BE2C (cell line): Measurements from ENCODE around the gene DDIT4L. TPM values are rescaled to one million over a fixed set of nuclear protein-coding genes. Genes with fewer than 3 reads are reported as not detected.

Experiments
- DNase-seq: peaks from one replicate; pipeline ENCODE4 v3.0.0-alpha.2; 2020
- H3K27me3 ChIP-seq: fragments of 250-450 bp; sonication (Bioruptor Pico); 2 replicates; pipeline ENCODE4 v1.5.1; 2020; ENCODE audit warnings: mild to moderate bottlenecking
- H3K36me3 ChIP-seq: fragments of 250-450 bp; sonication (Bioruptor Pico); 2 replicates; pipeline ENCODE4 v1.5.1; 2020; ENCODE audit warnings: mild to moderate bottlenecking
- H3K4me1 ChIP-seq: fragments of 250-450 bp; sonication (Bioruptor Pico); 2 replicates; pipeline ENCODE4 v1.5.1; 2020
- H3K4me3 ChIP-seq: 2 replicates; pipeline ENCODE4 v1.5.1; 2011; ENCODE audit warnings: low read depth, low read length
- H3K9me3 ChIP-seq: fragments of 250-450 bp; sonication (Bioruptor Pico); 2 replicates; pipeline ENCODE4 v1.5.1; 2020
- CTCF ChIP-seq: IDR thresholded peaks from 2 replicates; pipeline ENCODE4 v1.5.1; 2012; ENCODE audit warnings: mild to moderate bottlenecking, low read depth, low read length
- polyA plus RNA-seq: library from polyadenylated mRNA; unstranded; fragments of >200 nt; gene quantifications from one replicate; pipeline ENCODE4 v1.2.1, GENCODE V29; 2012; ENCODE audit warnings: low read depth, missing spikeins; ENCODE audit not compliant: insufficient read length, insufficient read depth

DDIT4L gene
- not detected for polyA plus RNA-seq

GRCh38 chr4:100189820-100190642 lies at the start of gene DDIT4L:
TSS of gene DDIT4L (minus strand) at chr4:100190468. CDS start at chr4:100189983, 485 bp downstream.
- H3K9me3 ChIP-seq, result no peaks in the 10 kb centered on the region
- H3K36me3 ChIP-seq, result no peaks in the 10 kb centered on the region
- no peak for TF ChIP-seq CTCF
- H3K27me3 ChIP-seq, result no peaks in the 10 kb centered on the region
- H3K4me1 ChIP-seq, result no peaks in the 10 kb centered on the region
- peak within 1 kb of the TSS; percentile 62 for H3K4me3 ChIP-seq
- DNase-seq, result peak; percentile 27

GRCh38 chr4:100240008-100240407 lies 49.7 kb upstream of the DDIT4L start:
- TF ChIP-seq CTCF, result no peak
- no peak for DNase-seq
- Histone ChIP-seq H3K27me3 (no peaks in the 10 kb centered on the region), H3K4me3 (no peak overlapping the region), H3K36me3 (no peaks in the 10 kb centered on the region), H3K4me1 (no peaks in the 10 kb centered on the region), H3K9me3 (no peaks in the 10 kb centered on the region)

- H3K27me3 ChIP-seq, result no peaks in the 10 kb centered on the region
- no peak overlapping the region for H3K4me3 ChIP-seq
- no peak for TF ChIP-seq CTCF
- no peaks in the 10 kb centered on the region for H3K36me3 ChIP-seq
- no peak for DNase-seq
- H3K9me3 ChIP-seq, result no peaks in the 10 kb centered on the region
- H3K4me1 ChIP-seq, result no peaks in the 10 kb centered on the region
Measured at GRCh38 chr4:100224721-100225120, 34.5 kb upstream of the DDIT4L start.

- Histone ChIP-seq H3K36me3 (no peaks in the 10 kb centered on the region), H3K4me1 (no peaks in the 10 kb centered on the region), H3K4me3 (no peak overlapping the region), H3K27me3 (no peaks in the 10 kb centered on the region), H3K9me3 (no peaks in the 10 kb centered on the region)
- DNase-seq, result no peak
- TF ChIP-seq CTCF, result no peak
Measured at GRCh38 chr4:100224160-100224559, 33.9 kb upstream of the DDIT4L start.

GRCh38 chr4:100208964-100209363 lies 18.7 kb upstream of the DDIT4L start:
- TF ChIP-seq CTCF, result no peak

GRCh38 chr4:100208459-100208858 lies 18.2 kb upstream of the DDIT4L start:
- H3K4me1 ChIP-seq, result no peaks in the 10 kb centered on the region; the same call in none of the 2 replicates
- DNase-seq, result no peak
- no peak overlapping the region for H3K4me3 ChIP-seq
- H3K27me3 ChIP-seq, result no peaks in the 10 kb centered on the region
- no peaks in the 10 kb centered on the region for H3K36me3 ChIP-seq
- no peak for TF ChIP-seq CTCF
- H3K9me3 ChIP-seq, result no peaks in the 10 kb centered on the region

More at GRCh38 chr4:100208964-100209363, 18.7 kb upstream of the DDIT4L start:
- no peak overlapping the region for H3K4me3 ChIP-seq
- H3K27me3 ChIP-seq, result no peaks in the 10 kb centered on the region
- no peak for DNase-seq
- H3K4me1 ChIP-seq, result no peaks in the 10 kb centered on the region; the same call in none of the 2 replicates
- H3K36me3 ChIP-seq, result no peaks in the 10 kb centered on the region
- no peaks in the 10 kb centered on the region for H3K9me3 ChIP-seq
